ENCODE data around the gene MGAT3. TPM values are rescaled to one million over a fixed set of nuclear protein-coding genes. Genes with fewer than 3 reads are reported as not detected.
A peak's percentile ranks its signal among the peaks of the same experiment; 100 is the strongest.

Gene MGAT3
- total and polyA plus RNA-seq, 9 of the 15 experiments (the other 6 are each of a cell fraction or from before 2014, with no cell fraction given) = 0.10 to 11.5 (median 4.6) TPM

DNA sequence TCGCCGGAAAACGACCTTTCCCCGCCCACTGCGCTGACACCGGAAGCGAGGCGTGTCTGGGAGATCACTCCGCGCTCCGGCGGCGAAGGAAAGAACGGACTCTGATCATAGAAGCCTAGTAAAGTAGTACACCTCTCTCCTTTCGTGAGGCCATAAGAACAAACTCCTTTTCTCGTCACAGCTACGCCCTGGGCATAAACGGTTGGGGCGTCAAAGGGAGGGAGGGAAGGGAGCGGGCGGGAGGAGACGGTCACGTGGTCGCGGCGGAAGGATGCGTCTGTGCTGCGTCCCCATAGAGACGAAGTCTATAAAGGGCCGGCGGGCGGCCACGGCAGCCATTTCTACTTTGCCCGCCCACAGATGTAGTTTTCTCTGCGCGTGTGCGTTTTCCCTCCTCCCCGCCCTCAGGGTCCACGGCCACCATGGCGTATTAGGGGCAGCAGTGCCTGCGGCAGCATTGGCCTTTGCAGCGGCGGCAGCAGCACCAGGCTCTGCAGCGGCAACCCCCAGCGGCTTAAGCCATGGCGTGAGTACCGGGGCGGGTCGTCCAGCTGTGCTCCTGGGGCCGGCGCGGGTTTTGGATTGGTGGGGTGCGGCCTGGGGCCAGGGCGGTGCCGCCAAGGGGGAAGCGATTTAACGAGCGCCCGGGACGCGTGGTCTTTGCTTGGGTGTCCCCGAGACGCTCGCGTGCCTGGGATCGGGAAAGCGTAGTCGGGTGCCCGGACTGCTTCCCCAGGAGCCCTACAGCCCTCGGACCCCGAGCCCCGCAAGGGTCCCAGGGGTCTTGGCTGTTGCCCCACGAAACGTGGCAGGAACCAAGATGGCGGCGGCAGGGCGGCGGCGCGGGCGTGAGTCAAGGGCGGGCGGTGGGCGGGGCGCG lies 63.7 kb downstream of the MGAT3 start, which contains the start of gene ATF4 (continued):
- TF ChIP-seq, protein P1, sequence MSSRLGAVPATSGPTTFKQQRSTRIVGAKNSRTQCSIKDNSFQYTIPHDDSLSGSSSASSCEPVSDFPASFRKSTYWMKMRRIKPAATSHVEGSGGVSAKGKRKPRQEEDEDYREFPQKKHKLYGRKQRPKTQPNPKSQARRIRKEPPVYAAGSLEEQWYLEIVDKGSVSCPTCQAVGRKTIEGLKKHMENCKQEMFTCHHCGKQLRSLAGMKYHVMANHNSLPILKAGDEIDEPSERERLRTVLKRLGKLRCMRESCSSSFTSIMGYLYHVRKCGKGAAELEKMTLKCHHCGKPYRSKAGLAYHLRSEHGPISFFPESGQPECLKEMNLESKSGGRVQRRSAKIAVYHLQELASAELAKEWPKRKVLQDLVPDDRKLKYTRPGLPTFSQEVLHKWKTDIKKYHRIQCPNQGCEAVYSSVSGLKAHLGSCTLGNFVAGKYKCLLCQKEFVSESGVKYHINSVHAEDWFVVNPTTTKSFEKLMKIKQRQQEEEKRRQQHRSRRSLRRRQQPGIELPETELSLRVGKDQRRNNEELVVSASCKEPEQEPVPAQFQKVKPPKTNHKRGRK (tag; IDR thresholded peaks at IDR 0.05) = no peak
- TF ChIP-seq, protein P2, sequence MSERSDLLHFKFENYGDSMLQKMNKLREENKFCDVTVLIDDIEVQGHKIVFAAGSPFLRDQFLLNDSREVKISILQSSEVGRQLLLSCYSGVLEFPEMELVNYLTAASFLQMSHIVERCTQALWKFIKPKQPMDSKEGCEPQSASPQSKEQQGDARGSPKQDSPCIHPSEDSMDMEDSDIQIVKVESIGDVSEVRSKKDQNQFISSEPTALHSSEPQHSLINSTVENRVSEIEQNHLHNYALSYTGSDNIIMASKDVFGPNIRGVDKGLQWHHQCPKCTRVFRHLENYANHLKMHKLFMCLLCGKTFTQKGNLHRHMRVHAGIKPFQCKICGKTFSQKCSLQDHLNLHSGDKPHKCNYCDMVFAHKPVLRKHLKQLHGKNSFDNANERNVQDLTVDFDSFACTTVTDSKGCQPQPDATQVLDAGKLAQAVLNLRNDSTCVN (CRISPR knock-in tag; IDR thresholded peaks at IDR 0.05) = peak; percentile 58; the same call in 1 of the 2 replicates
- TF ChIP-seq KLF6 (CRISPR knock-in tag; IDR thresholded peaks at IDR 0.05; ENCODE audit: borderline replicate concordance) (peak; percentile 84), STAT5A (IDR thresholded peaks at IDR 0.05; ENCODE audit: borderline replicate concordance, low read length) (no peak), ZFP1 (CRISPR knock-in tag; IDR thresholded peaks at IDR 0.05) (no peak), TOE1 (IDR thresholded peaks at IDR 0.05; ENCODE audit: borderline replicate concordance) (peak; percentile 96), TOE1 (CRISPR knock-in tag; IDR thresholded peaks at IDR 0.05; ENCODE audit: borderline replicate concordance, low read depth) (no peak), ZNF830 (CRISPR knock-in tag; IDR thresholded peaks at IDR 0.05) (no peak), ZNF699 (CRISPR knock-in tag; IDR thresholded peaks at IDR 0.05; ENCODE audit: insufficient replicate concordance) (no peak), KLF16 (IDR thresholded peaks at IDR 0.05) (no peak), U2AF1 (optimal IDR thresholded peaks at IDR 0.05; ENCODE audit: low read depth, low read length) (peak; percentile 97), BRF1 (IDR thresholded peaks at IDR 0.05; ENCODE audit: borderline replicate concordance, extremely low read depth, insufficient read length) (no peak), GATA2 (CRISPR knock-in tag; IDR thresholded peaks at IDR 0.05) (no peak), MAZ (CRISPR knock-in tag; conservative IDR thresholded peaks at IDR 0.05 in 1 of 2, IDR thresholded peaks at IDR 0.05 in 1 of 2) (peak in 1 of 2 experiments; percentile 58; a peak in 1 of 4 replicates), CEBPB (tag; IDR thresholded peaks at IDR 0.05) (no peak)
- TF ChIP-seq, protein P3, sequence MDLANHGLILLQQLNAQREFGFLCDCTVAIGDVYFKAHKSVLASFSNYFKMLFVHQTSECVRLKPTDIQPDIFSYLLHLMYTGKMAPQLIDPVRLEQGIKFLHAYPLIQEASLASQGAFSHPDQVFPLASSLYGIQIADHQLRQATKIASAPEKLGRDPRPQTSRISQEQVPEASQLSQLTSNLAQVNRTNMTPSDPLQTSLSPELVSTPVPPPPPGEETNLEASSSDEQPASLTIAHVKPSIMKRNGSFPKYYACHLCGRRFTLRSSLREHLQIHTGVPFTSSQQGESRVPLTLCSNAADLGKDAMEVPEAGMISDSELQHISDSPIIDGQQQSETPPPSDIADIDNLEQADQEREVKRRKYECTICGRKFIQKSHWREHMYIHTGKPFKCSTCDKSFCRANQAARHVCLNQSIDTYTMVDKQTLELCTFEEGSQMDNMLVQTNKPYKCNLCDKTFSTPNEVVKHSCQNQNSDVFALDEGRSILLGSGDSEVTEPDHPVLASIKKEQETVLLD (IDR thresholded peaks at IDR 0.05) = no peak
- TF ChIP-seq, protein P4, sequence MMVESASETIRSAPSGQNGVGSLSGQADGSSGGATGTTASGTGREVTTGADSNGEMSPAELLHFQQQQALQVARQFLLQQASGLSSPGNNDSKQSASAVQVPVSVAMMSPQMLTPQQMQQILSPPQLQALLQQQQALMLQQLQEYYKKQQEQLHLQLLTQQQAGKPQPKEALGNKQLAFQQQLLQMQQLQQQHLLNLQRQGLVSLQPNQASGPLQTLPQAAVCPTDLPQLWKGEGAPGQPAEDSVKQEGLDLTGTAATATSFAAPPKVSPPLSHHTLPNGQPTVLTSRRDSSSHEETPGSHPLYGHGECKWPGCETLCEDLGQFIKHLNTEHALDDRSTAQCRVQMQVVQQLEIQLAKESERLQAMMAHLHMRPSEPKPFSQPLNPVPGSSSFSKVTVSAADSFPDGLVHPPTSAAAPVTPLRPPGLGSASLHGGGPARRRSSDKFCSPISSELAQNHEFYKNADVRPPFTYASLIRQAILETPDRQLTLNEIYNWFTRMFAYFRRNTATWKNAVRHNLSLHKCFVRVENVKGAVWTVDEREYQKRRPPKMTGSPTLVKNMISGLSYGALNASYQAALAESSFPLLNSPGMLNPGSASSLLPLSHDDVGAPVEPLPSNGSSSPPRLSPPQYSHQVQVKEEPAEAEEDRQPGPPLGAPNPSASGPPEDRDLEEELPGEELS (CRISPR knock-in tag; IDR thresholded peaks at IDR 0.05; ENCODE audit: borderline replicate concordance) = 0 out of 2 replicates have a peak, but pooled peaks have one; percentile 66
- TF ChIP-seq, protein P5, sequence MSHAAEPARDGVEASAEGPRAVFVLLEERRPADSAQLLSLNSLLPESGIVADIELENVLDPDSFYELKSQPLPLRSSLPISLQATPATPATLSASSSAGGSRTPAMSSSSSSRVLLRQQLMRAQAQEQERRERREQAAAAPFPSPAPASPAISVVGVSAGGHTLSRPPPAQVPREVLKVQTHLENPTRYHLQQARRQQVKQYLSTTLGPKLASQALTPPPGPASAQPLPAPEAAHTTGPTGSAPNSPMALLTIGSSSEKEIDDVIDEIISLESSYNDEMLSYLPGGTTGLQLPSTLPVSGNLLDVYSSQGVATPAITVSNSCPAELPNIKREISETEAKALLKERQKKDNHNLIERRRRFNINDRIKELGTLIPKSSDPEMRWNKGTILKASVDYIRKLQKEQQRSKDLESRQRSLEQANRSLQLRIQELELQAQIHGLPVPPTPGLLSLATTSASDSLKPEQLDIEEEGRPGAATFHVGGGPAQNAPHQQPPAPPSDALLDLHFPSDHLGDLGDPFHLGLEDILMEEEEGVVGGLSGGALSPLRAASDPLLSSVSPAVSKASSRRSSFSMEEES (CRISPR knock-in tag; IDR thresholded peaks at IDR 0.05) = peak; percentile 97
